NCI-H146 treated with DMSO at 0.1 percent for 48 hours (cell line): ENCODE measurements around the gene GPR17.

Source experiments
- DNase-seq: peaks from one replicate; lab custom pipeline; 2025; ENCODE audit not compliant: unreplicated experiment; lab: John Stamatoyannopoulos, UW

GPR17 gene

GRCh38 chr2:127670055-127670956, 24.4 kb downstream of the GPR17 start:
- DNase-seq = no peak

GRCh38 chr2:127670957-127671290, 25.0 kb downstream of the GPR17 start:
- no peak for DNase-seq

GRCh38 chr2:127671557-127672302, 25.8 kb downstream of the GPR17 start:
- no peak for DNase-seq

- DNase-seq = no peak
Measured at GRCh38 chr2:127672341-127673224, 26.6 kb downstream of the GPR17 start.

- DNase-seq = no peak
Measured at GRCh38 chr2:127673291-127674069, 27.5 kb downstream of the GPR17 start.

GRCh38 chr2:127674241-127675209, 28.6 kb downstream of the GPR17 start:
- DNase-seq = no peak

- DNase-seq = no peak
Measured at GRCh38 chr2:127675331-127676261, 29.6 kb downstream of the GPR17 start, which contains the start of gene LIMS2. LIMS2 (minus strand) TSS chr2:127675530; CDS start chr2:127675024, 506 bp downstream.

GRCh38 chr2:127676906-127677305, 31.0 kb downstream of the GPR17 start:
- DNase-seq = no peak

- DNase-seq = no peak
Measured at GRCh38 chr2:127678531-127678930, 32.6 kb downstream of the GPR17 start.

- DNase-seq = no peak
Measured at GRCh38 chr2:127678991-127679390, 33.0 kb downstream of the GPR17 start.

- no peak for DNase-seq
Measured at GRCh38 chr2:127679680-127680361, 33.9 kb downstream of the GPR17 start.

GRCh38 chr2:127680706-127681287, 34.8 kb downstream of the GPR17 start:
- DNase-seq = no peak

- DNase-seq = no peak
Measured at GRCh38 chr2:127681288-127681804, 35.4 kb downstream of the GPR17 start.

- DNase-seq = no peak
Measured at GRCh38 chr2:127681976-127682857, 36.3 kb downstream of the GPR17 start.

- no peak for DNase-seq
Measured at GRCh38 chr2:127683056-127683455, 37.1 kb downstream of the GPR17 start.

- DNase-seq = no peak
Measured at GRCh38 chr2:127683757-127684156, 37.8 kb downstream of the GPR17 start.
